Mesenteric fat pad (tissue), 1 donor: Measurements from ENCODE around the gene HGFAC. TPM values are rescaled to one million over a fixed set of nuclear protein-coding genes. Genes with fewer than 3 reads are reported as not detected.
"Not testable (repeated sequence)": the region's sequence is repeated elsewhere in the genome, so short reads cannot be mapped to it uniquely, and the experiment has no call there.

Experiments
- DNase-seq: peaks from one replicate; pipeline ENCODE4 v3.0.0-alpha.2; 2020; ENCODE audit warnings: low spot score
- total RNA-seq: library from RNA; stranded (reverse); fragmentation: NEBNext Ultra II Directional; extraction: Animal tissue kit (Norgen Biotek cat#: 25700); gene quantifications from one replicate; pipeline ENCODE4 v1.2.1, GENCODE V29; 2021
- donor health status: DM: yes; HTN: yes; CAD: no.

The HGFAC gene
- total RNA-seq, 1 donor from 2014 or later = not detected

DNA sequence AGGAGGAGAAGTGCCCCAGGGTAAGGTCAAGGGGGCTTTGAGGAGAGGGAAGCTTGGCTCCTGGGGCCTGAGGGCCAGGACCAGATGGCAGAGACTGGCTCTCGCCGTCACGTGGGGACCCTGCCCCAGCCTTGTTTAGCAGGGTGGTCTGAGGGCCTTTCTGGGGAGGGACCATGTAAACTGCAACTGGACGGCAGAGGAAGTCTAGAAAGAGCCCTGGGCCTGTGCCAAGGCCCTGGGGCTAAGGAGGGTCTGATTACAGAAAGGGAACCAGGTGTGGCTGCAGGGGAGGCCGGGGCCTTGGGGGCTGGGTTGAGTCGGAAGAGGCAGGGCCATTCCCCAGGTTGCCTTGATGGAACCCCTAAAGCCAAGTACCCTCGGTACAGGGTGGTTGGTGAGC is 1.8 kb upstream of the HGFAC start:
- DNase-seq = no peak

DNA sequence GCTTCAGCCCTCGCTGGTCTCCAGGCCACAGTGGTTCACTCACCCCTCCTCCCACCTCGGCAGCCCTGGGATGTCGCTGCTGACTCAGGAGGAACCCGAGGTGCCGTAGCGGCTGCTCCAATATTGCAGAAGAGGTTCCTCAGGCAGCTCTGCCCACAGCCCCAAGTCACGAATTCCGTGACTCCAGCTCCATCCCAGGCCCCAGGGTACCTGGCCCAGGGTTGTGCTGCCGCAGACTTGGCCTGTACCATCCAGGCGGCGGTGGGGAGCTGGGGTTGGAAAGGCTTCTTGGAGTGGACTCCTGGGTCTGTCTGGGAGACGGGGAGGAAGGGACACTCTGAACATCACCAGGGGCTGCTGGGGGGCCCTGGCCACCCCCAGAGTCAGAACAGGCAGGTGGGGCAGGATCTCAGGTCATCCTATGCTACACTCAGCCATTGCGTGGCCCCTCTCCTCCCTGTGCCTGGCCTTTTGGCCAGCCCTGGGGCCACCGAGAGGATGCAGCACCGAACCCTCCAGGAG is 728 bp upstream of the HGFAC start:
- no peak for DNase-seq

DNA sequence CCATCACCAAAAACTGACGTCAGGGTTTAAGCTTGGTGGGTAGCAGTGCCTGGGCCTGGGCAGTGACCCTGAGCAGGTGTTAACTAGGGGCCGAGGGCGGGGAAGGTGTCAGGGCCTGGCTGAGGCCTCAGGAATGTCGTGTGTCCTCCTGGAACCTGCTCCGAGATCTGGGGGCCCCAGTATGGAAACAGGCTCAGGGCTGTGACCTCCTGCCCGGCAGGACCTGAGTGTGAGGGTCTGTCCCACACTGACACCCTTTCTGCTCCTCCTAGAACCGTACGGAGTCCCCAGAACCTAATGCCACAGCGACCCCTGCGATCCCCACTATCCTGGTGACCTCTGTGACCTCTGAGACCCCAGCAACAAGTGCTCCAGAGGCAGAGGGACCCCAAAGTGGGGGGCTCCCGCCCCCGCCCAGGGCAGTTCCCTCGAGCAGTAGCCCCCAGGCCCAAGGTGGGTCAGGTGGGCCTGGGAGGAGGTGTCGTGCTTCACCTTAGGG is 741 bp downstream of the HGFAC start:
- no peak for DNase-seq

DNA sequence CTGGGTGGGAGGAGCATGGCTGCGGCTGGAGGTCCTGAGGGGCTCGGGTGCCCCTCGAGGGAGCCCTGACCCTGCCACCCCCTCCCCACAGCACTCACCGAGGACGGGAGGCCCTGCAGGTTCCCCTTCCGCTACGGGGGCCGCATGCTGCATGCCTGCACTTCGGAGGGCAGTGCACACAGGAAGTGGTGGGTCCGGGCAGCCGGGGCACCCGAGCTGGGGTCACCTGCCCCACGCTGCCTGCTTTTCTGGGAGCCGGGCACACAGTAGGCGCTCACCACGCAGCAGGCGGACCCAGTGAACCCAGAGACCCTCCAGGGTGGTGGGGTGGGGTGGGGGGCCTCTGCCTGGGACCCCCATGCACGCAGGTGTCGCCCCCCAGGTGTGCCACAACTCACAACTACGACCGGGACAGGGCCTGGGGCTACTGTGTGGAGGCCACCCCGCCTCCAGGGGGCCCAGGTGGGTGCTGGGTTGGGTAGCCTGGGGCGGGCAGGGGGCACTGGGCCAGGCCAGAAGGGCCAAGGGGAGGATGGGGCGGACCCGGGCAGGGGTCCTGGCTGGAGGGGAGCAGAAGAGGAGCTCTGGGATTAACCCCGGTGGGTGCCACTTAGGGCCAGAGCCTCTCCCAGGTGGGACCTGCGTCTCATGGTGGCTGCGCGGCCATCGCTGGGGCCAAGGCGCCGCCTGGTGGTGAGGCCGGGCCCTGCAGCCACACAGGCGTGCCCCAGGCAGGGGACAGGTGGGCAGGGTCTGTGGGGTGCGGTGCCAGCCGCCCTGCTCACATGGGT is 1.4 kb downstream of the HGFAC start:
- DNase-seq = no peak

DNA sequence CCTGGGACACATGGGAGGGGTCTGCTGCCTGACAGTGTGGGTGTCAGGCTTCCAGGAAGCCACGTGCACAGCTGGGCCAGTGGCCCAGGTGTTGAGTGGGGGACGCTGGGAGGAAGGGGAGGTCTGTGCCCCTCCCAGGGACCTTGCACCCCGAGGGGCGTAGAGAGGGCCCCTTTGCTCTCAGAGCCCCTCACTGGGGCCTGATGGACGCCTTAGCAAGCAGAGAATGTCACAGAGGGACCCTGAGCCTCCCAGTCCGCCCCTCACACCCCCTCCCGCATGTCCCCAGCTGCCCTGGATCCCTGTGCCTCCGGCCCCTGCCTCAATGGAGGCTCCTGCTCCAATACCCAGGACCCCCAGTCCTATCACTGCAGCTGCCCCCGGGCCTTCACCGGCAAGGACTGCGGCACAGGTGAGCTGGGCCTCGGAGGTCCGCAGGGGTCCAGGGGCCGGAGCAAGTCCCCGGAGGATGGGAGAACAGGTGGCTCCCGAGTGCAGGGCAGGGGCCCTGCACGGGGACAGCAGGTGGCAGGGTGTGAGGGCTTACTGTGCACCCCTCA is 2.1 kb downstream of the HGFAC start:
- DNase-seq = no peak

DNA sequence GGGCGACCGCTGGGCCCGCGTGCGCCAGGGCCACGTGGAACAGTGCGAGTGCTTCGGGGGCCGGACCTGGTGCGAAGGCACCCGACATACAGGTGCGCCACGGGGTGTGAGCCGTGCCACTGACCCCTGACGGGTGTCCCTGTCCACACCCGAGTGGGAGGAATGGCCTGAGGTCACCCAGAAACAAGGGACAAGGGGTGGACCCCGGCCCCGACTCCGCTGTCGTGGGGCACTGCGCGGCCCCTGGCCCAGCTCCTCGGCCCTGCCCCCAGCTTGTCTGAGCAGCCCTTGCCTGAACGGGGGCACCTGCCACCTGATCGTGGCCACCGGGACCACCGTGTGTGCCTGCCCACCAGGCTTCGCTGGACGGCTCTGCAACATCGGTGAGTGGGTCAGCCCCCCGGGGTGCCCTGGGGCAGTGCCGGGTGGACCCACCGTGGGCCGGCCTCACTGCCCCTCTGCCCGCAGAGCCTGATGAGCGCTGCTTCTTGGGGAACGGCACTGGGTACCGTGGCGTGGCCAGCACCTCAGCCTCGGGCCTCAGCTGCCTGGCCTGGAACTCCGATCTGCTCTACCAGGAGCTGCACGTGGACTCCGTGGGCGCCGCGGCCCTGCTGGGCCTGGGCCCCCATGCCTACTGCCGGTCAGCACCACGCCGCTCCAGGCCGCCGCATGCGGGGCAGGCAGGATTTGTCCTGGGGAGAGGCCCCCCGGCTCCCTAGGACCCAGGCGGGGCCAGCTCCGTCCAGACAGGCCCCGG is 2.8 kb downstream of the HGFAC start:
- no peak for DNase-seq

DNA sequence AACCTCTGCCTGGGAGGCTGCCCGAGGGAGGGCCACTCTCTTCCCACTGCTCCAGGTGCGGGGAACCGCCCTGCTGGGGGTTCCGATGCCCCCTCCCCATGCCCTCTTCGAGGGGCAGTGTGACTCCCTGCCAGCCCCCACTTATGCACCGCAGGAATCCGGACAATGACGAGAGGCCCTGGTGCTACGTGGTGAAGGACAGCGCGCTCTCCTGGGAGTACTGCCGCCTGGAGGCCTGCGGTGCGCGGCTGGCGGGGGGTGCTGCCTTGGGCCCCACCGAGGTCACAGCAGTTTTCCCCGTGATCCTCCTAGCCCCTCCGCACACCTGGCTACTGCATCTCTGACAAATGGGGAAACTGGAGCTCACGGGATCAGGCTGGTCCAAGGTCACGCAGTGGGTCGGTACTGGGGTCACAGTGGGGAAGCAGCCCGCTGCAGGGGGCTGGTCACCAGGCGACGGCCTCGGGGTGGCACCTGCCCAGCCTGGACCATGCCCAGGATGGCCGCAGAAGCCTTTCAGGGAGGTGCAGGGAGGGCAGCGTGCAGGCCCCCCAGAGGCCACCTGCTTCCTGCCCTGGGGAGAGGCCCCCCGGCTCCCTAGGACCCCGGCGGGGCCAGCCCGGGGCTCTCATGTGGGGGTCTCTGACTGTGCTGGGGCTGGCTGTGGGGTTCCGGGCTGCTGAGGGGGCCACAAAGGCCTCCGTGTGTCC is 3.5 kb downstream of the HGFAC start:
- DNase-seq = no peak

DNA sequence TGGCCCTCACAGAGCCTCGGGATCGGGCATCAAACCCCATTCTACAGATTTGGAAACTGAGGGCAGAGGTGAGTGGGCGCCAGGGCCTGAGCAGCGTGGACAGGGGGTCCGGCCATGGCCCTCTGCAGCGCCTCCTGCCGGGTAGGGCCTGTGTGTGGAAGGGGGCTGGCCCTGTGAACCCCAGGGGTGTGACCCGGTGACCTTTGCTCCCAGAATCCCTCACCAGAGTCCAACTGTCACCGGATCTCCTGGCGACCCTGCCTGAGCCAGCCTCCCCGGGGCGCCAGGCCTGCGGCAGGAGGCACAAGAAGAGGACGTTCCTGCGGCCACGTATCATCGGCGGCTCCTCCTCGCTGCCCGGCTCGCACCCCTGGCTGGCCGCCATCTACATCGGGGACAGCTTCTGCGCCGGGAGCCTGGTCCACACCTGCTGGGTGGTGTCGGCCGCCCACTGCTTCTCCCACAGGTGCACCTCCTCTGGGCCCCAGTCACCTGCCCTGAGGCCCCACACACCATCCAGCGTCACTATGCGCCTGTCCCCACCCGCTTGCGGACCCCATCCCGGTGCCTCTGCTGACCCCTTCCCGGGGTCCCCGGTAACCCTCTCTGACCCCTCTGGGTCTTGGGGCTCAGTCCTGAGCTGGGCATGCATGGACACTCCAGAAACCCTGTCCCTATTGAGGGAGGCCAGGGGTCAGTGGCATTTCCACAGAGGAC is 4.2 kb downstream of the HGFAC start:
- DNase-seq = no peak

DNA sequence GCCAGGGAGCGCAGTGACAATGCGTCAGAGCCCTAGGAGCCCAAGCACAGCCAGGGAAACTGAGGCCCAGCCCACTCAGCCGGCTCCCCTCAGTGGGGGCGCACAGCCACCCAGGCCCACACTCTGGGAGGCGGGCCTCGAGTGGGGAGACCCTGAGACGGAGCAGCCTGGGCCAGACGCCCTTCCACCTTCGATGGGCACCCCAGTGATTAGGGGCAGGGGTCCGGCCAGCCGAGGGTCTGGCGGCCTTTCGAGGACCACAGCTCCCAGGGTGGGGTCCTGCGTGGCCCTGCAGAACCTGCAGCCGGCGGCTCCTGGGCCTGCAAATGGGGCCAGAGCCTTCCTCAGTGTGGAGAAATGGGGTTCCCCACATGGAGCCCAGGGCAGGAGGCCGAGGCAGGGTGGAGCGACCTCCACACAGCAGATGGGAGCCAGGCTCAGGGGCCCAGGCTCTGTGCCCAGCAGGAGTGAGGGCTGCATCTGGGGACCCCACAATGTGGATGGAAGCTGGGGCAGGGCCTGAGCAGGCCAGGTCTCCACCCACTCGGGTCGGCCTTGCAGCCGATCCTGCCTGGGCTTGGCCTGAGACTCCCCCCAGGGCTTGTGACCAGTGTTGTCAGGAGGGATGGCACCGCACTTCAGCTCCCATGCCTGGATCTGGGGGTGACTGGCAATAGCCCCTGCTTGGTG is 5.0 kb downstream of the HGFAC start:
- DNase-seq = no peak

DNA sequence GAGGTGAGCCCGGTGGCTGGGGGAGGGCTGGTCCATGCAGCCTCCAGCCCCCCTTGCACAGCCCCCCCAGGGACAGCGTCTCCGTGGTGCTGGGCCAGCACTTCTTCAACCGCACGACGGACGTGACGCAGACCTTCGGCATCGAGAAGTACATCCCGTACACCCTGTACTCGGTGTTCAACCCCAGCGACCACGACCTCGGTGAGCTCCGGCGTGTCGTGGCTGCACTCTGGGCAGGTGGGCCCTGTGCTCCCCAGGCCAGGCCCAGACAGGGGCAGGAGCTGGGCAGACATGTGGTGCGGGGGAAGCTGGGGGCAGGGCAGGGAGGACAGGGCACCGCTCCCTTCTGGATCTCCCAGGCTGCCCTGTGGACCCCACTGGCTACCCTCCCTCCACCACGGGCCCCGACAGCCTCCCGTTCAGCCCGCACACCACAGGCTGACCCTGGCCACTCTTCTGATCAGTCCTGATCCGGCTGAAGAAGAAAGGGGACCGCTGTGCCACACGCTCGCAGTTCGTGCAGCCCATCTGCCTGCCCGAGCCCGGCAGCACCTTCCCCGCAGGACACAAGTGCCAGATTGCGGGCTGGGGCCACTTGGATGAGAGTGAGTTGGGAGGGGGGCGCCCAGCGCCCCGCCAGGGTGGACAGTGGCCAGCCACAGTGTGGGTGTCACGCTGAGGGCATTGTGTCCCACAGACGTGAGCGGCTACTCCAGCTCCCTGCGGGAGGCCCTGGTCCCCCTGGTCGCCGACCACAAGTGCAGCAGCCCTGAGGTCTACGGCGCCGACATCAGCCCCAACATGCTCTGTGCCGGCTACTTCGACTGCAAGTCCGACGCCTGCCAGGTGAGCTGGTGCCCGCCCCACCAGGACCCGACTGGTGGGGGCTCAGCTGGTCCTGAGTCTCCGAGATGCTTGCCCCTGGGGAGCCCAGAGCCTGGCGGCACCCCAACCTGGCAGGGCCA is 5.9 kb downstream of the HGFAC start:
- no peak for DNase-seq

DNA sequence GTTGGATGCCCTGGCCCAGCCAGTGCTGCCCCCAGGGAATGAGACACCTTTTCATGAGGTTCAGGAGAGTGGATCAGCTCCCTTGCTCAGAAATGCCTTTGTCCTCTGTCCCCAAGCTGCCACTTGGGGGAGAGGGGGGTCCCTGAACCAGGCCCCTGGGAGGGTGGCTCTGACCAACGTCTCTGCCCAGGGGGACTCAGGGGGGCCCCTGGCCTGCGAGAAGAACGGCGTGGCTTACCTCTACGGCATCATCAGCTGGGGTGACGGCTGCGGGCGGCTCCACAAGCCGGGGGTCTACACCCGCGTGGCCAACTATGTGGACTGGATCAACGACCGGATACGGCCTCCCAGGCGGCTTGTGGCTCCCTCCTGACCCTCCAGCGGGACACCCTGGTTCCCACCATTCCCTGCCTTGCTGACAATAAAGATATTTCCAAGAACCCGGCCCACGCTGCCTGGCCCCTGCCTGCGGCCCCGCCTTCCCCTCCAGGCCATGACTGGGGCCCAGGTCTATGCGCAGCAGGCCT is 7.3 kb downstream of the HGFAC start:
- no peak for DNase-seq

DNA sequence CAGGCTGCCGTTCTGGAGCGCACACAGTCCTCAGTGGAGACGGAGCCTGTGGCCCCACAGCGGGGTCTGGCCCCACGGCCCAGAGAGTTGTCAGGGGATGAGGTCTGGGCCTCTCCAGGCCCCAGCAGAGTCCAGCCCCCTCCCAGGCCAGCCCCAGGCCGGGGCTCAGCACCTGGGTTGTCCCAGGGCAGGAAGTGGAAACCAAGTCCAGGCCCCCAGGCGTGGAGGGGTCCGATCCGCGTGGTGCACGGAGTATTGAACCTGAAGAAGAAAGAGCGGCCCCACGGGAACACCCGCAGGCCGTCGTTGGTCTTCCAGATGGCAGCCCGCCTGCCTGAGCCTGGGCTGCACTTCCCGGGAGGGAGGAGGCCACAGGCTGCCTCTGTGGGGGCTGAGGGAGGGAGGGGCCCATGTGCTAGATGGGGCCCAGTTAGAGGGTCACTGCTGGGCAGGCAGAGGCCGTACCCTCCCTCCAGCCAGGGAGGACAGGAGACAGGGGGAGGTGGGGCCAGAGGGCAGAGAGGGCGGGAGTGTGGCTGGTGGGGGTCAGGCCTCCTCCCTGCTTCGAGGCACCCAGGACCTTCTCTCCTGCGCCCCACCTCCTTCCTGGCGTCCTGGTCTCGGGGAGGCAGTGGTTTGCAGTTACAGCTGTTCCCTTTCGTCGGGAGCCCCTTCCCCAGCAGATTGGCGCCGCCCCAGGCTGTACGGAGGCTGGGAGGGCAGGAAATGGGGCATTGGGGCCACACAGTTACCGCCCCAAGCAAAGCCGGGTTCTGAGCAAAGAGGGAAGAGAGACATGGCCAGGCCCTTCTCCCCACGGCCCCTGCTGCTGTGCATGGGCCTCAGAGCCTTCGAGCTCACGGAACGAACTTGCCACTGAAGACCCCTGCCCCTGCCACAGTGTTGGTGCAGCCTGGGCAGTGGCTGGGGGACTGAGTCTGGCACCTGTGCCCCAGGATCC is 8.1 kb downstream of the HGFAC start:
- DNase-seq = no peak

DNA sequence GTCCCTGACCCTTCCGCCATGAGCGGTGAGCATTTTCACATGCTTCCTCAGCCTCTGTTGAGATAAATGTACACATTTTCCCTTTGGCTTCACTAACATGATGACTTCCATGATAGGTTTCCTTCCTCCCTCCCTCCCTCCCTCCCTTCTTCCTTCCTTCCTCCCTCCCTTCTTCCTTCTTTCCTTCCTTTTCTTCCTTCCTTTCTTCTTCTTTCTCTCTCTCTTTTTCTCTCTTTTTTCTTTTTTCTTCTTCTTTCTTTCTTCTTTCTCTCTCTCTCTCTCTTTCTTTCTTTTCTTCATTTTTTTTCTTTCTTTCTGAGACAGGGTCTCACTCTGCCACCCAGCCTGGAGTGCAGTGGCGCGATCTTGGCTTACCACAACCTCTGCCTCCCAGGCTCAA is 8.9 kb downstream of the HGFAC start:
- no peak for DNase-seq

DNA sequence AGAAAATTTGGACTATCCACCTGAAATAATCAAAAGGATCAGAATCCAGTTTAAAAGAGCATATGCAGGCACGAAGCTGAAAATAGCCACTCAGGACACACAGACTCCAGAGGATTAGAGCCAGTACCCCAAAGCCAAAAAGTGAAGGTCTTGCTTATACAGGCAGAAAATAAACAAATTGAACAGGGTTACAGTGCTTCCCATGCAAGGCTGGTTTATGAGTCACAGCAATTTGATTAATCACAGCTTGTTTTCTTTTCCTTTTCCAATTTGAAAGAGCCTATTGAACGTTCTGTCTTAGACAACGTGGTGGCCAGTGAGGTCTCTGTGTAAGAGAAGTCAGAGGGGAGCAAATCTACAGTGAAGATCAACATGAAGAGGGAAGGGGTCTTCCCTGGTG is 10.2 kb downstream of the HGFAC start:
- no peak for DNase-seq

DNA sequence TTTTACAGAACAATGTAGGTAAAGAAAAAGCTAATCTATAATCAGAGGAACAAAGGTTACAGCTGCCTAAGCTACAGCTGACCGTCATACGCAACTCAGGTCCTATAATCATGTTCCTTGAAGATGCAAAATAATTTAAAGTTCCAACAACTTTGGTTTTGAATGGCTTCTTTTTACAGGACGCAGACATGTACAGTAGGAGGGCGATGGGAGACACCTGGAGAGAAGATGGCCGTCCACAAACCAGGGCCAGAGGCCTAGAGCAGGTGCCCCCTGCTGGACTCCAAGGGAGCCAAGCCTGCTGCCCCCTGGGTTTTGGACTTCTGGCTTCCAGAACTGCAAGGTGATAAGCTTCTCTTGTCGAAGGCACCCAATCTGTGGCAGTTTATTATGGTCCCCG is 10.6 kb downstream of the HGFAC start:
- DNase-seq = no peak

DNA sequence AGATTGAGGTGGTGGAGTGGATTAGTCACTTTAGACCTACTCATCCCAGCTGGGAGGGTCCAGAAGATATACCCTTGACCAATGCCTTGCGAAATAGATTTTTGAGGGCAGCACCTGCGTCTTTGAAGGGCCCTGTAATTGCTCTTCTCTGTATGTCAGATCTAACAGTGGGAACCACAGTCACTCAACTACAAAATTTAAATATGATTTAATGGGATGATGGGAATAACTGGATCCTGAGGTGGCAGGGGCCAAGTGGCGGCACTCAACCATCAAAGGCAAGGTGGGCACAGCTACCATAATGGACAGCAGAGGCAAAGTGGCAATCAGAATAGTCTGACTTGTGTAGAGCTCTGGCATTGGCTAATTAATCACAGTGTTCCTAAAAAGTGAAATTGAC is 13.8 kb downstream of the HGFAC start:
- not testable (repeated sequence) for DNase-seq

DNA sequence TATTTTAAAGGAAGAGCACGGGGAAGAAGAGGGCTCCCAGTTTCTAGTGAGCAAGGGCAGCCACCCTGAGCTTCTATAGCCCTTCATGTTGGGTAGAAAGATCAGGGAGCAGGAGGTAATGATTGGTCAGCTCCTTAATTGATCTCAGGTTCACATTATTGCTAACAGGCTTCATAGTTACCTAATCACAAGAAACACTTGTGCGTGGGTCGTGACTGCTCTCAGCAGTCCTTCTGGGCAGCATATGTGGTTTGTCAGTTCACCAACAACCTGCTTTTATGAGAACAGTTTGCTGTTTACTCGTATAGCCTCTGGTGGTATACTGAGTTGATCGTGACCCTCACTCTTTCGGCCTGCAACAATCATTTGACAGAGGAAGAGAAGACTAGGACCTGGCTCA is 16.6 kb downstream of the HGFAC start:
- no peak for DNase-seq
